Trophoblast cell (in vitro differentiated cells and primary cell): ENCODE data around the gene CDCA8.

ENCODE experiments used
- DNase-seq, 2 donors: peaks; one replicate each; pipeline ENCODE4 v3.0.0-alpha.2; 2016
- H2AFZ ChIP-seq: 2 replicates; pipeline ENCODE4 v1.6.1; 2013; ENCODE audit warnings: low read length, moderate library complexity, mild to moderate bottlenecking; ENCODE audit not compliant: insufficient read depth, poor library complexity
- H2AK5ac ChIP-seq: 2 replicates; pipeline ENCODE4 v1.6.1; 2013; ENCODE audit warnings: mild to moderate bottlenecking, low read length
- H2BK120ac ChIP-seq: 2 replicates; pipeline ENCODE4 v1.6.1; 2013; ENCODE audit warnings: low read length, mild to moderate bottlenecking, moderate library complexity; ENCODE audit not compliant: insufficient read depth, poor library complexity
- H2BK12ac ChIP-seq: 2 replicates; pipeline ENCODE4 v1.6.1; 2013; ENCODE audit warnings: mild to moderate bottlenecking, low read length, moderate library complexity
- H2BK5ac ChIP-seq: 2 replicates; pipeline ENCODE4 v1.6.1; 2013; ENCODE audit warnings: low read length, low read depth, moderate library complexity, mild to moderate bottlenecking; ENCODE audit not compliant: poor library complexity
- H3K14ac ChIP-seq: 2 replicates; pipeline ENCODE4 v1.6.1; 2013; ENCODE audit warnings: mild to moderate bottlenecking, low read length
- H3K18ac ChIP-seq: 2 replicates; pipeline ENCODE4 v1.6.1; 2013; ENCODE audit warnings: mild to moderate bottlenecking, low read length
- H3K23ac ChIP-seq: 2 replicates; pipeline ENCODE4 v1.6.1; 2013; ENCODE audit warnings: low read length
- H3K27ac ChIP-seq: 2 replicates; pipeline ENCODE4 v1.5.1; 2013; ENCODE audit warnings: low read depth, mild to moderate bottlenecking, inconsistent platforms, low read length, moderate library complexity
- H3K27me3 ChIP-seq: 2 replicates; pipeline ENCODE4 v1.6.1; 2013; ENCODE audit warnings: inconsistent platforms, mild to moderate bottlenecking, low read length, moderate library complexity; ENCODE audit not compliant: insufficient read depth
- H3K36me3 ChIP-seq, 2 experiments: 1 replicate in 1 of 2; 2 replicates in 1 of 2; pipeline ENCODE4 v1.6.1; 2013; ENCODE audit warnings: low read length in 2 of 2, mild to moderate bottlenecking in 2 of 2, moderate library complexity in 1 of 2; ENCODE audit not compliant: insufficient read depth in 2 of 2, control insufficient read depth in 1 of 2
- H3K4ac ChIP-seq: 2 replicates; pipeline ENCODE4 v1.6.1; 2013; ENCODE audit warnings: low read depth, mild to moderate bottlenecking, low read length, moderate library complexity
- H3K4me1 ChIP-seq, 2 experiments: 1 replicate in 1 of 2; 2 replicates in 1 of 2; pipeline ENCODE4 v1.6.1; 2013; ENCODE audit warnings: low read length in 2 of 2, mild to moderate bottlenecking in 2 of 2, moderate library complexity in 1 of 2; ENCODE audit not compliant: insufficient read depth in 2 of 2, control insufficient read depth in 1 of 2
- H3K4me2 ChIP-seq: 2 replicates; pipeline ENCODE4 v1.6.1; 2013; ENCODE audit warnings: inconsistent platforms, mild to moderate bottlenecking, low read length, moderate library complexity
- H3K4me3 ChIP-seq: 2 replicates; pipeline ENCODE4 v1.5.1; 2013; ENCODE audit warnings: mild to moderate bottlenecking, low read depth, low read length, inconsistent platforms
- H3K79me1 ChIP-seq: one replicate; pipeline ENCODE4 v1.6.1; 2013; ENCODE audit warnings: low read length
- H3K79me2 ChIP-seq: 2 replicates; pipeline ENCODE4 v1.6.1; 2013; ENCODE audit warnings: low read length, mild to moderate bottlenecking; ENCODE audit not compliant: control insufficient read depth, insufficient read depth, poor library complexity
- H3K9ac ChIP-seq: 2 replicates; pipeline ENCODE4 v1.6.1; 2013; ENCODE audit warnings: mild to moderate bottlenecking, low read length
- H3K9me3 ChIP-seq: 2 replicates; pipeline ENCODE4 v1.6.1; 2013; ENCODE audit warnings: low read depth, mild to moderate bottlenecking, control low read depth, inconsistent platforms, low read length; ENCODE audit not compliant: insufficient read depth
- H4K12ac ChIP-seq: 2 replicates; pipeline ENCODE4 v1.6.1; 2013; ENCODE audit warnings: low read depth, mild to moderate bottlenecking, low read length, moderate library complexity
- H4K8ac ChIP-seq: 2 replicates; pipeline ENCODE4 v1.6.1; 2013; ENCODE audit warnings: low read depth, mild to moderate bottlenecking, low read length, moderate library complexity
- H4K91ac ChIP-seq: one replicate; pipeline ENCODE4 v1.6.1; 2013; ENCODE audit warnings: low read depth, mild to moderate bottlenecking, low read length, moderate library complexity
- WGBS: extraction: QIAGEN DNeasy Blood & Tissue Kit; methylation state at CpG from one replicate; pipeline ENCODE4 v1.1.7; 2013; ENCODE audit warnings: missing lambda C conversion rate; ENCODE audit not compliant: insufficient read length, insufficient coverage; ENCODE audit errors: extremely low coverage; 5-methylcytosine and 5-hydroxymethylcytosine counted together

The CDCA8 gene

DNA sequence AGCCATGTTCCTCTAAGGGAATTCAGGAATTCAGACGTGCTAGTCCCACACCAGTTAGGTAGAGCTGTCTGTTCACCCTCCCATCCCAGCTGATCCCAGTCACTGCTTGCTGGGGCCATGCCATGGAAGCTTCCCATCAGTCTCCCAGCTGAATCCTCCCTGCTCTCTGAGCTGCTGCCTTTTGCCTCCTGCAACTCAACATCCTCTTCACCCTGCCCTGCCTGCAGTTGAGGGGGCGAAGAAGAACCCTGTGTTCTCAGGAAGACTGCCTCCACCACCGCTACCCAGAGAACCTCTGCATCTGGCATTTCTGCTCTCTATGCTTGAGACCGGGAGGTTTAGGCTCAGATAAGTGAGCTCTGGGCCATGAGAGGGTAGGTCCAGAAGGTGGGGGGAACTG, 16.2 kb downstream of the CDCA8 start:
- Histone ChIP-seq H3K4me1 (no peaks in the 10 kb centered on the region), H3K9me3 (no peaks in the 10 kb centered on the region), H3K4me2 (no peak overlapping the region), H3K23ac (no peak overlapping the region), H3K18ac (no peak overlapping the region), H3K79me1 (no peaks in the 10 kb centered on the region), H3K27me3 (no peaks in the 10 kb centered on the region), H2BK12ac (no peak overlapping the region), H3K9ac (no peak overlapping the region), H3K27ac (no peak overlapping the region), H3K4me3 (no peak overlapping the region), H2BK5ac (no peak overlapping the region), H3K79me2 (no peaks in the 10 kb centered on the region), H3K36me3 (peaks cover 41 to 53% of the 10 kb centered on the region in 2 experiments), H2AFZ (no peak overlapping the region), H4K91ac (no peak overlapping the region), H2BK120ac (no peak overlapping the region), H3K14ac (no peak overlapping the region), H4K12ac (no peak overlapping the region), H4K8ac (no peak overlapping the region), H3K4ac (no peak overlapping the region), H2AK5ac (no peak overlapping the region)
- no CpG with 5 or more reads among the region's 4 CpGs for whole genome bisulfite sequencing
- no peak for DNase-seq

DNA sequence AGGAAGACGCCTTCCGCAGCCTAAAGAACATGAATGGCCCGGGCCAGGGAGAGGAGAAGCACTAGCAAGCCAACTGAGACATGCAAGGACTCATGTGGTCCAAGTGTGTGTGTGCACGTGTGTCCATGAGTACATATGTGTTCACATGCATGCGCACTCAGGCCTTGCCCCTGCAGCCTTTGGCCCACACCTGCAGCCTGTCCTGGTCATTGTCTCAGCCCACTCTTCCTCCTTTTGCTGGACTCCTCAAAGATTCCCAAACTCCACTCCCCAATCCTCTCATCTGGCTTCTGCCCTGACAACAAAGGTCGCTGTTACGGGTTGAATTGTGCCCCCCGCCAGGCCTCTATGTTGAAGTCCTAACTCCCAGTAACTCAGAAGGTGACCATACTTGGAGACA, 21.9 kb downstream of the CDCA8 start:
- Histone ChIP-seq H3K79me2 (no peaks in the 10 kb centered on the region), H3K14ac (no peak overlapping the region), H2BK120ac (no peak overlapping the region), H2BK12ac (no peak overlapping the region), H4K8ac (no peak overlapping the region), H3K27ac (no peak overlapping the region), H3K4me1 (no peaks in the 10 kb centered on the region), H3K23ac (no peak overlapping the region), H2AK5ac (no peak overlapping the region), H3K4me2 (no peak overlapping the region), H3K9ac (no peak overlapping the region), H2BK5ac (no peak overlapping the region), H2AFZ (no peak overlapping the region), H3K4ac (no peak overlapping the region), H3K79me1 (no peaks in the 10 kb centered on the region), H4K91ac (no peak overlapping the region), H4K12ac (no peak overlapping the region), H3K4me3 (no peak overlapping the region), H3K9me3 (no peaks in the 10 kb centered on the region), H3K36me3 (peaks cover under 1 to 8% of the 10 kb centered on the region in 2 experiments), H3K27me3 (no peaks in the 10 kb centered on the region), H3K18ac (no peak overlapping the region)
- no peak for DNase-seq
- WGBS: no CpG with 5 or more reads among the region's 8 CpGs

DNA sequence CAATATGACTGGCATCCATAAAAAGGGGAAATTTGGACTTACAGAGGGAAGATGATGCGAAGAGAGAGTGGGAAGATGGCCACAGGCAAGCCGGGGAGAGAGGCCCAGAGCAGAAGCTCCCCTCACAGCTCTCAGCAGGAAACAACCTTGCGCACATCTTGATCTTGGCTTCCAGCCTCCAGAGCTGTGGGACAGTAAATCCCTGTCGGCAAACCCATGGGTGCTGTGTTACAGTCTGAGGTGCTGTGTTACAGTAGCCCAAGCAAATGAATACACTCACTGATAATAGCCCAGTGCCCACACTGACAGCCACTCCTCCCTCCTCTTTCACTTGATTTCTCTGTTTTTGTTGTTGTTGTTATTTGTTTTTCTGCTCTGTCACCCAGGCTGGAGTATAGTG, 22.4 kb downstream of the CDCA8 start:
- no CpG with 5 or more reads among the region's 4 CpGs for WGBS

DNA sequence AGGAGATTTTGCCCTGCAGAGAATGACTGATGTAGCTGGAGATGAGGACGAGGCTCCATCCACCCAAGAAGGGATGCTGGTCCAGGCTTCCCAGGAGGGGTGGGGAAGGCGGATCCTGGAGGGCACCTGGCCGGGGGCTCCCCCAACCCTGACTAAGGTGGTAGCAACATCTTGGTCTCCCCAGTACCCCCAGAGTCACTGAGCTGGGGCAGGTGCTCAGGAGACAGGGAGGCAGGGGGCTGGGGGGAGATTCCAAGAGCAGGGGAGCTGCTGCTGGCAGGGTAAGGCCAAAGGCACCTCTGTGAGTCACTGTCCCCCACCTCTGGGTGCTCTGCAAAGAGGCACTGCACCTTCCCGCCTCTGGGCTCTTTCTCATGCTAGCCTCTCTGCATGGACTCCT, 24.0 kb downstream of the CDCA8 start:
- WGBS: no CpG with 5 or more reads among the region's 4 CpGs
- H3K79me1 ChIP-seq: no peaks in the 10 kb centered on the region

More for the DNA sequence above, 22.4 kb downstream of the CDCA8 start:
- no peak for DNase-seq
- Histone ChIP-seq H4K8ac (no peak overlapping the region), H3K79me2 (no peaks in the 10 kb centered on the region), H2BK5ac (no peak overlapping the region), H3K79me1 (no peaks in the 10 kb centered on the region), H2BK120ac (no peak overlapping the region), H3K4ac (no peak overlapping the region), H3K36me3 (peaks cover 0 to 5% of the 10 kb centered on the region in 2 experiments), H3K4me3 (peak overlapping the region; percentile 23), H3K9ac (no peak overlapping the region), H3K14ac (no peak overlapping the region), H3K27me3 (no peaks in the 10 kb centered on the region), H3K9me3 (no peaks in the 10 kb centered on the region), H3K4me2 (no peak overlapping the region), H3K23ac (no peak overlapping the region), H3K18ac (no peak overlapping the region), H2BK12ac (no peak overlapping the region), H3K27ac (no peak overlapping the region), H3K4me1 (no peaks in the 10 kb centered on the region), H2AK5ac (no peak overlapping the region), H4K12ac (no peak overlapping the region), H4K91ac (no peak overlapping the region), H2AFZ (no peak overlapping the region)

More for the DNA sequence above, 24.0 kb downstream of the CDCA8 start:
- Histone ChIP-seq H3K9me3 (no peaks in the 10 kb centered on the region), H2AFZ (no peak overlapping the region), H3K36me3 (no peaks in the 10 kb centered on the region), H3K23ac (no peak overlapping the region), H3K9ac (no peak overlapping the region), H2BK120ac (no peak overlapping the region), H4K8ac (no peak overlapping the region), H3K4me3 (no peak overlapping the region), H4K91ac (no peak overlapping the region), H2BK12ac (no peak overlapping the region), H3K18ac (no peak overlapping the region), H3K14ac (no peak overlapping the region), H2AK5ac (no peak overlapping the region), H3K79me2 (no peaks in the 10 kb centered on the region), H3K4me2 (no peak overlapping the region), H3K4me1 (no peaks in the 10 kb centered on the region), H3K27me3 (no peaks in the 10 kb centered on the region), H3K27ac (no peak overlapping the region), H3K4ac (no peak overlapping the region), H2BK5ac (no peak overlapping the region), H4K12ac (no peak overlapping the region)
- DNase-seq: no peak
